A673 (cell line): ENCODE data around the gene EEFSEC. TPM values are rescaled to one million over a fixed set of nuclear protein-coding genes. Genes with fewer than 3 reads are reported as not detected.

Experiments
- BruUV-seq: library from RNA; stranded (reverse); fragments of 400-500 nt; replicated peaks from 2 replicates; lab custom pipeline; 2021; lab: Mats Ljungman, UMichigan
- CTCF ChIA-PET: fragments of 300-600 bp; sonication (Branson Sonifier 250); formaldehyde crosslinking; loops from one replicate; lab custom pipeline; 2022; ENCODE audit warnings: antibody characterized with exemption; lab: Charles Lee
- POLR2A ChIA-PET: fragments of 300-600 bp; sonication (Branson Sonifier 250); formaldehyde crosslinking; loops from one replicate; lab custom pipeline; 2022; ENCODE audit warnings: antibody characterized with exemption; ENCODE audit not compliant: low non-redundant PET; lab: Charles Lee
- DNase-seq: peaks from one replicate; pipeline ENCODE4 v3.0.0-alpha.2; 2015; ENCODE audit warnings: low spot score
- H3K27ac ChIP-seq: fragments of 200-600 bp; sonication (generic); 2 replicates; pipeline ENCODE4 v1.5.1; 2016; ENCODE audit warnings: mixed run types, low read depth, mild to moderate bottlenecking, mixed read lengths, antibody characterized with exemption, low read length; ENCODE audit not compliant: poor library complexity, severe bottlenecking
- H3K27me3 ChIP-seq: fragments of 200-600 bp; sonication (generic); replicated peaks from 2 replicates; pipeline ENCODE4 v1.6.1; 2017; ENCODE audit warnings: mixed run types, low read depth, mild to moderate bottlenecking, mixed read lengths, antibody characterized with exemption, low read length; ENCODE audit not compliant: insufficient read depth, poor library complexity
- H3K36me3 ChIP-seq: fragments of 200-600 bp; sonication (generic); 2 replicates; pipeline ENCODE4 v1.6.1; 2016; ENCODE audit warnings: mixed run types, mild to moderate bottlenecking, mixed read lengths, antibody characterized with exemption, low read length; ENCODE audit not compliant: insufficient read depth, poor library complexity, severe bottlenecking
- H3K4me1 ChIP-seq: fragments of 200-600 bp; sonication (generic); 2 replicates; pipeline ENCODE4 v1.6.1; 2017; ENCODE audit warnings: mixed run types, mild to moderate bottlenecking, mixed read lengths, antibody characterized with exemption, low read length; ENCODE audit not compliant: insufficient read depth, poor library complexity, severe bottlenecking
- H3K4me3 ChIP-seq: fragments of 200-600 bp; sonication (generic); 2 replicates; pipeline ENCODE4 v1.5.1; 2016; ENCODE audit warnings: low read depth, mixed run types, mild to moderate bottlenecking, mixed read lengths, low read length; ENCODE audit not compliant: poor library complexity, severe bottlenecking
- H3K9me3 ChIP-seq: fragments of 200-600 bp; sonication (generic); 2 replicates; pipeline ENCODE4 v1.6.1; 2016; ENCODE audit warnings: mixed run types, low read depth, mild to moderate bottlenecking, mixed read lengths, antibody characterized with exemption, low read length; ENCODE audit not compliant: poor library complexity, severe bottlenecking
- CTCF ChIP-seq: fragments of 300-800, 200-600 bp; sonication (generic); conservative IDR thresholded peaks from 2 replicates; pipeline ENCODE4 v1.5.1; 2017; ENCODE audit warnings: low read depth, mild to moderate bottlenecking, antibody characterized with exemption, low read length, moderate library complexity, mixed read lengths
- EZH2 ChIP-seq: fragments of 200-600 bp; sonication (generic); IDR thresholded peaks from 2 replicates; pipeline ENCODE4 v1.6.1; 2017; ENCODE audit warnings: borderline replicate concordance, low read depth, mild to moderate bottlenecking, mixed read lengths, antibody characterized with exemption, low read length; ENCODE audit not compliant: poor library complexity, severe bottlenecking
- intact Hi-C: fragments of 100-400 bp; cut with micrococcal nuclease; formaldehyde crosslinking; loops from one replicate; pipeline ENCODE4 v1.10.0; 2022; ENCODE audit not compliant: unreplicated experiment
- total RNA-seq: library from RNA; stranded (reverse); gene quantifications from 2 replicates; pipeline ENCODE4 v1.2.3, GENCODE V29; 2021

Gene EEFSEC
- total RNA-seq, 1 experiment from 2014 or later = 19.7 TPM

- Histone ChIP-seq H3K27ac (no peak overlapping the region), H3K27me3 (peaks cover 17% of the 10 kb centered on the region), H3K4me3 (no peak overlapping the region), H3K9me3 (no peaks in the 10 kb centered on the region), H3K36me3 (no peaks in the 10 kb centered on the region), H3K4me1 (no peaks in the 10 kb centered on the region)
- CTCF ChIA-PET = no interaction called here
- DNase-seq = no peak
- POLR2A ChIA-PET = no interaction called here
- no peak for TF ChIP-seq EZH2
- TF ChIP-seq CTCF = no peak
- no TSS peak for BruUV-seq
- intact Hi-C loops = no loop called here
Observed at GRCh38 chr3:128143496-128143895, 9.8 kb upstream of the EEFSEC start.

- DNase-seq = no peak
- Histone ChIP-seq H3K36me3 (no peaks in the 10 kb centered on the region), H3K9me3 (no peaks in the 10 kb centered on the region), H3K4me3 (no peak overlapping the region), H3K27ac (no peak overlapping the region), H3K4me1 (no peaks in the 10 kb centered on the region), H3K27me3 (peaks cover 12% of the 10 kb centered on the region)
- CTCF ChIA-PET = no interaction called here
- intact Hi-C loops = no loop called here
- BruUV-seq = no TSS peak
- POLR2A ChIA-PET = no interaction called here
- TF ChIP-seq CTCF = no peak
- no peak for TF ChIP-seq EZH2
Observed at GRCh38 chr3:128144512-128145187, 8.6 kb upstream of the EEFSEC start.

- intact Hi-C loops = no loop called here
Observed at GRCh38 chr3:128145279-128145678, 8.0 kb upstream of the EEFSEC start.

More at GRCh38 chr3:128145279-128145678, 8.0 kb upstream of the EEFSEC start:
- no peak for TF ChIP-seq CTCF
- no peak for TF ChIP-seq EZH2
- no peak for DNase-seq
- H3K4me3 ChIP-seq = no peak overlapping the region
- H3K27ac ChIP-seq = no peak overlapping the region
- ChIA-PET CTCF (no interaction called here), POLR2A (no interaction called here)
- H3K9me3 ChIP-seq = no peaks in the 10 kb centered on the region
- H3K36me3 ChIP-seq = no peaks in the 10 kb centered on the region
- no peaks in the 10 kb centered on the region for H3K4me1 ChIP-seq
- H3K27me3 ChIP-seq = peaks cover 7% of the 10 kb centered on the region
- BruUV-seq = no TSS peak
